ENCODE measurements around the gene TGFBR2.

The TGFBR2 gene

DNA sequence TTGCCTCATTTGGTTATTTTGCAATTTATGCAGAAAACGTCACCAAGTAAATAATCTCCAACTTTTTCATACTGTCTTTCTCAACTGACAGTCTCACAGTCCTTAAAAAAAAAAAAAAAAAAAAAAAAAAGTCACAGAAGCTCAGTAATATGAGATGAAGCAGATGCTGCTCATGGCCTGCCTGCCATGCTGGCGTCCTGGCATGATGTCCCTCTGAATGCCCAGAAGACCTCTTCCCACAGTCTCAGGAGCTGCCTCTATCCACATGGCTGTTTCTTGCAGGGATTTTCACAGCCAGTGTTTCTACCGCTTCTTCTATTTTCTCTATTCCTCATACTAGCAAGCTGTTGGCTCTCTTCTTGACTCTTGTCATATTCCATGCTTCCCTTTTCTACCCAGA is 87.7 kb downstream of the TGFBR2 start:
- no peak overlapping the region for H3K4me3 ChIP-seq (ENCODE audit: low read depth, low read length)
- TF ChIP-seq, protein P1, sequence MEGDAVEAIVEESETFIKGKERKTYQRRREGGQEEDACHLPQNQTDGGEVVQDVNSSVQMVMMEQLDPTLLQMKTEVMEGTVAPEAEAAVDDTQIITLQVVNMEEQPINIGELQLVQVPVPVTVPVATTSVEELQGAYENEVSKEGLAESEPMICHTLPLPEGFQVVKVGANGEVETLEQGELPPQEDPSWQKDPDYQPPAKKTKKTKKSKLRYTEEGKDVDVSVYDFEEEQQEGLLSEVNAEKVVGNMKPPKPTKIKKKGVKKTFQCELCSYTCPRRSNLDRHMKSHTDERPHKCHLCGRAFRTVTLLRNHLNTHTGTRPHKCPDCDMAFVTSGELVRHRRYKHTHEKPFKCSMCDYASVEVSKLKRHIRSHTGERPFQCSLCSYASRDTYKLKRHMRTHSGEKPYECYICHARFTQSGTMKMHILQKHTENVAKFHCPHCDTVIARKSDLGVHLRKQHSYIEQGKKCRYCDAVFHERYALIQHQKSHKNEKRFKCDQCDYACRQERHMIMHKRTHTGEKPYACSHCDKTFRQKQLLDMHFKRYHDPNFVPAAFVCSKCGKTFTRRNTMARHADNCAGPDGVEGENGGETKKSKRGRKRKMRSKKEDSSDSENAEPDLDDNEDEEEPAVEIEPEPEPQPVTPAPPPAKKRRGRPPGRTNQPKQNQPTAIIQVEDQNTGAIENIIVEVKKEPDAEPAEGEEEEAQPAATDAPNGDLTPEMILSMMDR (IDR thresholded peaks at IDR 0.05; ENCODE audit: borderline replicate concordance, insufficient read depth, low read depth, low read length) = no peak

DNA sequence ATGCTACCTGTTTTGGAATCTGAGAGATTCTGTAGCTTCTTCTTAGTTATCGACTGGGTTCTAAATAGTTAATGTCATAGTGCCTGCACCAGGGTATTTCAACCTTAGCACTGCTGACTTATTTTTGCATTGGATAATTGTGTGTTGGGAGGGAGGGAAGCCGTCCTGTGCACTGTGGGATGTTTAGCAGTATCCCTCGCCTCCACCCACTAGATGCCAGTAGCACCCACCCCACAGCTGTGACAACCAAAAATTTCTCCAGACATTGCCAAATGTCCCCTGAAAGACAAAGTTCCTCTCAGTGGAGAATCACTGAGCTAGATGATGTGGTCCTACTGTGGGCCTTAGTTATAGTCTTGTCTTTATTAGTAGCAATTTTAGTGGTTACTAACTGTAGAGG is 88.3 kb downstream of the TGFBR2 start:
- TF ChIP-seq, protein P1 (IDR thresholded peaks at IDR 0.05; ENCODE audit: borderline replicate concordance, insufficient read depth, low read depth, low read length) = no peak
- H3K4me3 ChIP-seq (ENCODE audit: low read depth, low read length) = no peak overlapping the region

DNA sequence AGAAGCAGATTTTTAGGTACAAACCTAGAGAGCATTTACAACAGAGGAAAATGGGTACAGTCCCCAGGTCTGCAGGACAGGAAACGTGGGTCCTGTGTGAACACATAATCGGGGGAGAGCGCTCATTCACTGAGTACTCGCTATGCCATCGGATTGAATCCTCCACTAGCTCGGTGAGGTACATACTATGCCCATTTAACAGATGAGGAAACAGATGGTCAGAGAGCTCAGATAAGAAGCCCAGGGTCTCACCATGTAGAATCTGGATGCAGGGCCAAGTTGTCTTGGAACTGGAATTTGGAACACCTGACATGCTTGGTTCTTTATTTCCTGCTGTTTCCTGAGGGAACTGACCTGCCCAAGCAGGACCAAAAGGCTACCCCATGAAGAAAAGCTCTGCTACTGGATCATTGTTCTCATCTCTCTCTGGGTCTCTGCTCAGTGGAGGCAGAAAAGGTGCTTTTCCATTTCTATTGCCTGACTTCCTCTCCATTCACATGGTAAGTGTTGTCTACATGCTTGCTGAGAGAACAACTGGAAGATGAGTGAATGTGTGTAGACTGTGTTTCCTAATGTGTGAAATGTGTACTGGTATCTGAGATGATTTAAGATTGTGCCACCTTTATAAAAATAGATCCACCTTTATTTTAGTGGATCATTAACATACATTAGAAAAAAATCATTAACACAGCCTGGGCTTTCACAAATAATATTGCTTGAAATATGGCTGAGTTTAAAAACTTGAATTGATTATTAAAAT is 89.1 kb downstream of the TGFBR2 start:
- no peak overlapping the region for H3K4me3 ChIP-seq (ENCODE audit: low read depth, low read length)

DNA sequence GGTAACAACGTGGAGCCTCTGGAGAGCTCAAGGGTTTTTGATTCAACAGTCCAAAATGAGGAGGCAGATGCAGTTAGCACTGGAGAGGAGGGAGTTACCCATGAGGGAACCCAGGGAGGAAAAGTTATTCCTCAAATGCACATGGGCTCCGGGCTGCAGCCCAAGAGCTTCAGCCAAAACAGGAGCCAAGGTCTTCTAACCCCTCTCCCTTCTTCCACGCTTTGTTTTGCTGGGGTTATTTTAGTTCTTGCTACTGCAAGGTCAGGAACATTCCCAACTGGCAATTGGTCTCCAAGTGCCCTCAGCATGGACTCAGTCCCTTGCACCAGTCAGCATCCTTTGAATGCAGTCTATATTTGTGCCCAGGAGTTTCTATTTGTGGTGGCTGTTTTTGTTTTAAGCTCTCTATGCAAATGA is 90.0 kb downstream of the TGFBR2 start:
- TF ChIP-seq, protein P1 (IDR thresholded peaks at IDR 0.05; ENCODE audit: borderline replicate concordance, insufficient read depth, low read depth, low read length) = no peak
- no peak overlapping the region for H3K4me3 ChIP-seq (ENCODE audit: low read depth, low read length)

More for the DNA sequence above, 89.1 kb downstream of the TGFBR2 start:
- TF ChIP-seq, protein P1 (IDR thresholded peaks at IDR 0.05; ENCODE audit: borderline replicate concordance, insufficient read depth, low read depth, low read length) = no peak

DNA sequence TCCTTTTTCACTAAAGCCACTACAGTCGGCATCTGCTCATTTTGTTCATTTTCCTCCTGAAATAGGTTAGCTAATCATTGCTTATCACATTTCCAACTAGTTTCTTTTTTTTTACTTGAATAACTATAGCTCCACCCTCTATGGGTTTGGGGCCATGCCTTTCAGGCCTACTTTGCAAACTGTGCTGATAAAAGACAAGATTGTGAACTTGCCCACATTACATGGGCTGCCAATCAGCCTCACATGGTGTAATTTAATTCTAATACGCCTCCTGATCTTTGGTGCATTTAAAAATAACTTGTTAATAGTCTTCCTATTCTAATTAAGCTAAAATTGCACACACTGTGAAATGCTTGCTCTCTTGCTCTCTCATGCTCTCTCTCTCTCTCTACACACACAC is 90.5 kb downstream of the TGFBR2 start:
- no peak overlapping the region for H3K4me3 ChIP-seq (ENCODE audit: low read depth, low read length)
- TF ChIP-seq, protein P1 (IDR thresholded peaks at IDR 0.05; ENCODE audit: borderline replicate concordance, insufficient read depth, low read depth, low read length) = no peak

DNA sequence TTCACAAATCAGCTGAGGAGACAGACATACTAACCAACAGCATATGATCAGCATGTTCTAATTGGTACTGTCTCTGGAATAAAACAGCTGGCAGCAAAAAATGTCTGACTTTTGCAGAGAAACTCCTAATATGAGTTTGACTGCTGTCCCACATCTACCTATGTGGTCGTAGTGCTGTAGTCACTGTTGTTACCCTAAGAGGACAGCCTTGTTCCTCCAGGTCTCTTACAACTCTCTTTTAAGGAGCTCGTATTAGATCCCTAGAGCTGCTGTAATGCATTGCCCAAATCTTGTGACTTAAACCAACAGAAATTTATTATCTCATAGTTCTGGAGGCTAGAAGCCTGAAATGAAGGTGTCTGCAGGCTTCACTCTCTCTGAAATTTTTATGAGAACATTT is 92.1 kb downstream of the TGFBR2 start:
- H3K4me3 ChIP-seq (ENCODE audit: low read depth, low read length) = no peak overlapping the region
- TF ChIP-seq, protein P1 (IDR thresholded peaks at IDR 0.05; ENCODE audit: borderline replicate concordance, insufficient read depth, low read depth, low read length) = no peak

DNA sequence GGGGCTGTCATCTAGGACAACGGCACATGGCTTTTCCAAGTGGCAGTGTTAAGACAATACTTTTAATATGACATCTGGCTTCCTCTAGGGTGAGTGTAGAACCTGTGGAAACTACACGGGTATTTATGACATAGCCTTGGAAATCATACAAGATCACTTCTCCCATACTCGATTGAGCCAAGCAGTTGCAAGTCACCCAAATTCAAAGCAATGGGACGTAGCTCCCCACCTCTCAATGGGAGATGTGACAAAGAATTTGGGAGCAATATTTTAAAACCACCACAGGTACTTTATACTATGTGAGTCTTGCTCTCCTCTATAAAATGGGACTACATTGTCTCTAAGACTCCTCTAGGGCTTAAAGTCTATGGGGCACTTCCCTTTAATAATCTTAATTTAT is 93.5 kb downstream of the TGFBR2 start:
- H3K4me3 ChIP-seq (ENCODE audit: low read depth, low read length) = no peak overlapping the region
- TF ChIP-seq, protein P1 (IDR thresholded peaks at IDR 0.05; ENCODE audit: borderline replicate concordance, insufficient read depth, low read depth, low read length) = no peak
